H1 (cell line): ENCODE data around the gene TPP1. TPM values are rescaled to one million over a fixed set of nuclear protein-coding genes. Genes with fewer than 3 reads are reported as not detected.
A peak's percentile ranks its signal among the peaks of the same experiment; 100 is the strongest.

Experiments used
- CBX5 ChIP-seq: fragments of 300-800, 300-1000 bp; sonication (generic); IDR thresholded peaks from 2 replicates; pipeline ENCODE4 v1.7.1; 2016; ENCODE audit warnings: antibody characterized with exemption, low read length, low read depth
- CHD7 ChIP-seq: fragments of 300-600 bp; sonication (generic); IDR thresholded peaks from 2 replicates; pipeline ENCODE4 v1.7.1; 2012; ENCODE audit warnings: low read length, moderate library complexity, mild to moderate bottlenecking, inconsistent platforms; ENCODE audit not compliant: insufficient replicate concordance
- EP300 ChIP-seq, 2 experiments: IDR thresholded peaks; 1 replicate in 1 of 2; 2 replicates in 1 of 2; pipeline ENCODE4 v1.6.1; 2011 to 2012; ENCODE audit warnings: low read depth in 2 of 2, low read length in 2 of 2, mild to moderate bottlenecking in 2 of 2, borderline replicate concordance in 1 of 2, inconsistent platforms in 1 of 2, moderate library complexity in 1 of 2
- FOSL1 ChIP-seq: IDR thresholded peaks from 2 replicates; pipeline ENCODE4 v1.6.1; 2011; ENCODE audit warnings: mild to moderate bottlenecking, low read depth, low read length, moderate library complexity; ENCODE audit not compliant: insufficient read depth
- HDAC6 ChIP-seq: IDR thresholded peaks from one replicate; pipeline ENCODE4 v1.7.1; 2012; ENCODE audit warnings: low read depth, mild to moderate bottlenecking, inconsistent platforms, low read length, moderate library complexity
- KDM4A ChIP-seq: IDR thresholded peaks from one replicate; pipeline ENCODE4 v1.7.1; 2012; ENCODE audit warnings: low read depth, mild to moderate bottlenecking, moderate library complexity, low read length, inconsistent platforms; ENCODE audit not compliant: severe bottlenecking
- SIN3A ChIP-seq, 2 experiments: IDR thresholded peaks in 1 of 2; conservative IDR thresholded peaks in 1 of 2; 2 replicates each; pipeline ENCODE4 v1.6.1; 2011 to 2012; ENCODE audit warnings: low read length in 2 of 2, improper control_type of control experiment in 1 of 2, low read depth in 1 of 2, mild to moderate bottlenecking in 1 of 2
- ZNF274 ChIP-seq: IDR thresholded peaks from 2 replicates; pipeline ENCODE4 v1.7.0; 2012; ENCODE audit warnings: low read length, borderline replicate concordance; ENCODE audit errors: extremely low read depth
- polyA plus RNA-seq, 7 experiments: library from polyadenylated mRNA; depleted of rRNA in 3 of 7; stranded (reverse) in 5 of 7; unstranded in 2 of 7; fragments of >200 nt in 5 of 7; fragments of 200-250 nt in 2 of 7; gene quantifications; 1 replicate in 5 of 7; 2 replicates in 1 of 7; 4 replicates in 1 of 7; pipeline versions ENCODE4 v1.2.1 to v1.2.3, GENCODE V29; 2011 to 2013; ENCODE audit warnings: missing spikeins in 2 of 7, mixed read lengths in 2 of 7
- total RNA-seq: library from RNA; stranded (reverse); fragmentation: NEBNext Ultra II Directional; extraction: Animal tissue kit (Norgen Biotek cat#: 25700); gene quantifications from 2 replicates; pipeline ENCODE4 v1.2.1, GENCODE V29; 2021

The TPP1 gene
- total and polyA plus RNA-seq, 2 of the 8 experiments (the other 6 are each of a cell fraction or from before 2014, with no cell fraction given) = 36.1 to 77.5 TPM

- no peak for TF ChIP-seq SIN3A (conservative IDR thresholded peaks at IDR 0.05 in 1 of 2, IDR thresholded peaks at IDR 0.05 in 1 of 2; ENCODE audit: low read depth in 1 of 2, low read length in 2 of 2)
- TF ChIP-seq CHD7 = no peak
- TF ChIP-seq KDM4A = peak; percentile 37
- no peak for TF ChIP-seq CBX5
- no peak for TF ChIP-seq FOSL1
- no peak for TF ChIP-seq HDAC6
- TF ChIP-seq EP300 (IDR thresholded peaks at IDR 0.05; ENCODE audit: borderline replicate concordance in 1 of 2, low read depth in 2 of 2, low read length in 2 of 2) = no peak
- TF ChIP-seq ZNF274 = no peak
Observed at GRCh38 chr11:6586434-6587359, 32.5 kb downstream of the TPP1 start (continued).
